ENCODE measurements around the gene TFF2.

The TFF2 gene

GRCh38 chr21:42320791-42321190 is 30.0 kb downstream of the TFF2 start:
- no peak for DNase-seq (ENCODE audit: low read depth)

- DNase-seq (ENCODE audit: low read depth): no peak
Observed at GRCh38 chr21:42319851-42320572, 30.8 kb downstream of the TFF2 start.

- no peak for DNase-seq (ENCODE audit: low read depth)
Observed at GRCh38 chr21:42319376-42319775, 31.4 kb downstream of the TFF2 start.

- no peak for DNase-seq (ENCODE audit: low read depth)
Observed at GRCh38 chr21:42317826-42318746, 32.7 kb downstream of the TFF2 start.

- DNase-seq (ENCODE audit: low read depth): no peak
Observed at GRCh38 chr21:42317341-42317741, 33.5 kb downstream of the TFF2 start.

- DNase-seq (ENCODE audit: low read depth): no peak
Observed at GRCh38 chr21:42316891-42317290, 33.9 kb downstream of the TFF2 start.

GRCh38 chr21:42315296-42315891 is 35.4 kb downstream of the TFF2 start, which contains the start of gene TFF3:
Gene TFF3, minus strand, starts transcription at chr21:42315409. Its CDS starts 35 bp downstream, at chr21:42315374.
- no peak for DNase-seq (ENCODE audit: low read depth)

GRCh38 chr21:42314616-42315295 is 36.0 kb downstream of the TFF2 start:
- no peak for DNase-seq (ENCODE audit: low read depth)

GRCh38 chr21:42313501-42313969 is 37.3 kb downstream of the TFF2 start:
- no peak for DNase-seq (ENCODE audit: low read depth)

- DNase-seq (ENCODE audit: low read depth): no peak
Observed at GRCh38 chr21:42312626-42313104, 38.1 kb downstream of the TFF2 start.

- DNase-seq (ENCODE audit: low read depth): no peak
Observed at GRCh38 chr21:42311816-42312625, 38.8 kb downstream of the TFF2 start.

GRCh38 chr21:42311160-42311559 is 39.6 kb downstream of the TFF2 start:
- DNase-seq (ENCODE audit: low read depth): no peak

- no peak for DNase-seq (ENCODE audit: low read depth)
Observed at GRCh38 chr21:42310411-42311001, 40.3 kb downstream of the TFF2 start.

- no peak for DNase-seq (ENCODE audit: low read depth)
Observed at GRCh38 chr21:42309753-42310213, 41.0 kb downstream of the TFF2 start.

GRCh38 chr21:42308914-42309752 is 41.7 kb downstream of the TFF2 start:
- no peak for DNase-seq (ENCODE audit: low read depth)

- DNase-seq (ENCODE audit: low read depth): no peak
Observed at GRCh38 chr21:42308161-42308913, 42.5 kb downstream of the TFF2 start.

- no peak for DNase-seq (ENCODE audit: low read depth)
Observed at GRCh38 chr21:42307106-42307505, 43.7 kb downstream of the TFF2 start.

- DNase-seq (ENCODE audit: low read depth): no peak
Observed at GRCh38 chr21:42306366-42307035, 44.3 kb downstream of the TFF2 start.
